Smooth muscle cell (in vitro differentiated cells): ENCODE data around the gene KIF22. TPM values are rescaled to one million over a fixed set of nuclear protein-coding genes. Genes with fewer than 3 reads are reported as not detected.
A peak's percentile ranks its signal among the peaks of the same experiment; 100 is the strongest.
"Not testable (repeated sequence)": the region's sequence is repeated elsewhere in the genome, so short reads cannot be mapped to it uniquely, and the experiment has no call there.

Experiments
- DNase-seq: peaks from one replicate; lab custom pipeline; 2025; ENCODE audit not compliant: unreplicated experiment; lab: John Stamatoyannopoulos, UW
- H2AFZ ChIP-seq: fragments of 200-600 bp; sonication (generic); 2 replicates; pipeline ENCODE4 v1.6.0; 2016; ENCODE audit warnings: antibody characterized with exemption, low read depth, mild to moderate bottlenecking
- H3F3A ChIP-seq: fragments of 200-600 bp; sonication (generic); 2 replicates; pipeline ENCODE4 v1.6.0; 2017; ENCODE audit warnings: antibody characterized with exemption, low read depth
- H3K27ac ChIP-seq: fragments of 200-600 bp; sonication (generic); 2 replicates; pipeline ENCODE4 v1.5.1; 2016; ENCODE audit warnings: low read depth, mild to moderate bottlenecking
- H3K27me3 ChIP-seq: fragments of 200-600 bp; sonication (generic); 2 replicates; pipeline ENCODE4 v1.6.1; 2016; ENCODE audit warnings: low read depth, mild to moderate bottlenecking
- H3K36me3 ChIP-seq: fragments of 200-600 bp; sonication (generic); 2 replicates; pipeline ENCODE4 v1.5.1; 2016; ENCODE audit warnings: low read depth
- H3K4me1 ChIP-seq: fragments of 200-600 bp; sonication (generic); 2 replicates; pipeline ENCODE4 v1.5.1; 2016; ENCODE audit warnings: low read depth
- H3K4me2 ChIP-seq: fragments of 200-600 bp; sonication (generic); 2 replicates; pipeline ENCODE4 v1.6.0; 2016; ENCODE audit warnings: mild to moderate bottlenecking
- H3K4me3 ChIP-seq: fragments of 200-600 bp; sonication (generic); 2 replicates; pipeline ENCODE4 v1.5.1; 2016; ENCODE audit warnings: mild to moderate bottlenecking
- H3K79me2 ChIP-seq: fragments of 200-600 bp; sonication (generic); 2 replicates; pipeline ENCODE4 v1.6.0; 2016; ENCODE audit warnings: low read depth, mild to moderate bottlenecking
- H3K9ac ChIP-seq: fragments of 200-600 bp; sonication (generic); 2 replicates; pipeline ENCODE4 v1.6.0; 2016; ENCODE audit warnings: low read depth
- H3K9me3 ChIP-seq: fragments of 200-600 bp; sonication (generic); replicated peaks from 2 replicates; pipeline ENCODE4 v1.5.1; 2016; ENCODE audit warnings: low read depth
- H4K20me1 ChIP-seq: fragments of 200-600 bp; sonication (generic); 2 replicates; pipeline ENCODE4 v1.6.0; 2016; ENCODE audit warnings: low read depth
- WGBS: methylation state at CpG from one replicate; pipeline ENCODE4 v1.1.7; 2016; ENCODE audit warnings: low lambda C conversion rate; 5-methylcytosine and 5-hydroxymethylcytosine counted together
- polyA plus RNA-seq: library from polyadenylated mRNA; unstranded; fragments of >200 nt; fragmentation: Nextera tagmentation; extraction: Ambion mirVana; gene quantifications from 2 replicates; pipeline ENCODE4 v1.2.1, GENCODE V29; 2016
- total RNA-seq: library from RNA; depleted of rRNA; stranded (reverse); fragments of >200 nt; gene quantifications from 2 replicates; pipeline ENCODE4 v1.2.3, GENCODE V29; 2014
- TF ChIP-seq, protein P1 (sequence below): fragments of 200-600 bp; sonication (generic); IDR thresholded peaks from 2 replicates; pipeline ENCODE4 v1.5.1; 2017; ENCODE audit warnings: borderline replicate concordance, mild to moderate bottlenecking, antibody characterized with exemption; ENCODE audit not compliant: insufficient read depth, poor library complexity, severe bottlenecking

KIF22 gene
- total and polyA plus RNA-seq, 2 experiments from 2014 or later = 16.0 to 33.5 TPM

DNA sequence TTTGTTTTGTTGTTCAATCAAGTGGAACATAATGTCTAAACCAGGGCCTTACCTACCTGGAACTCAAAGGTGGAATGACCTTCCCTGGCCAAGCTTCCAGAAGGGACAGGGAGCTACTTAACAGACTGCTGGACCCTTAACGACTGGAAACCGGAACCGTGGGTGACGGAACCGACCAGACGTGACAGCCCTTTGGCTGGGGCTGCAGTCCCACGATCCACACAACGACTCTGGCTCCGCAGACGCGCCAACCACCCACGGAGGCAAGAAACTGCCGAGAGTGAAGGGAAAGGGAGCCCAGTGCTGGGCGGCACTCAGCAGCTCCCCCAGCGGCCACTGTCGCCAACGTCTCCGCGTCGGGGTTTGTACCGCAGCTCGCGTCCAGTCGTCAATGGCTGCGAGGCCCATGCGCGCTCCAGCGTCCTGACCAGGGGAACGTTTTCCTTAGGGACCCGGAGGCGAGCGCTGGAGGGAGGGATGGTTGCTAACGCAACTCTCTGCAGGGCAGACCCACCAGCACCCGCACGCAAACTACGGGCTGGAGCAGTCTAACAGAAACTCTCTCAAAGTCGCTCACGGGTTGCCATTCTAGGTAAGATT, 5.5 kb upstream of the KIF22 start:
- Histone ChIP-seq H3K27me3 (no peaks in the 10 kb centered on the region), H4K20me1 (no peaks in the 10 kb centered on the region), H2AFZ (peak overlapping the region; percentile 86), H3F3A (no peaks in the 10 kb centered on the region), H3K36me3 (no peaks in the 10 kb centered on the region), H3K27ac (no peak overlapping the region), H3K79me2 (no peaks in the 10 kb centered on the region), H3K9ac (no peak overlapping the region), H3K4me3 (peak overlapping the region; percentile 34), H3K4me1 (peaks cover 5% of the 10 kb centered on the region), H3K9me3 (no peaks in the 10 kb centered on the region), H3K4me2 (peak overlapping the region; percentile 83)
- DNase-seq = peak; percentile 51
- 9% methylated on average over 38 of the region's 38 CpGs for WGBS
- TF ChIP-seq, protein P1, sequence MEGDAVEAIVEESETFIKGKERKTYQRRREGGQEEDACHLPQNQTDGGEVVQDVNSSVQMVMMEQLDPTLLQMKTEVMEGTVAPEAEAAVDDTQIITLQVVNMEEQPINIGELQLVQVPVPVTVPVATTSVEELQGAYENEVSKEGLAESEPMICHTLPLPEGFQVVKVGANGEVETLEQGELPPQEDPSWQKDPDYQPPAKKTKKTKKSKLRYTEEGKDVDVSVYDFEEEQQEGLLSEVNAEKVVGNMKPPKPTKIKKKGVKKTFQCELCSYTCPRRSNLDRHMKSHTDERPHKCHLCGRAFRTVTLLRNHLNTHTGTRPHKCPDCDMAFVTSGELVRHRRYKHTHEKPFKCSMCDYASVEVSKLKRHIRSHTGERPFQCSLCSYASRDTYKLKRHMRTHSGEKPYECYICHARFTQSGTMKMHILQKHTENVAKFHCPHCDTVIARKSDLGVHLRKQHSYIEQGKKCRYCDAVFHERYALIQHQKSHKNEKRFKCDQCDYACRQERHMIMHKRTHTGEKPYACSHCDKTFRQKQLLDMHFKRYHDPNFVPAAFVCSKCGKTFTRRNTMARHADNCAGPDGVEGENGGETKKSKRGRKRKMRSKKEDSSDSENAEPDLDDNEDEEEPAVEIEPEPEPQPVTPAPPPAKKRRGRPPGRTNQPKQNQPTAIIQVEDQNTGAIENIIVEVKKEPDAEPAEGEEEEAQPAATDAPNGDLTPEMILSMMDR = peak; percentile 65

- not testable (repeated sequence) for H3K4me3 ChIP-seq, H3K27me3 ChIP-seq, H3K9ac ChIP-seq, H3K9me3 ChIP-seq, H2AFZ ChIP-seq, H3K36me3 ChIP-seq, H3F3A ChIP-seq, H4K20me1 ChIP-seq, DNase-seq, H3K4me2 ChIP-seq, H3K27ac ChIP-seq
- Histone ChIP-seq H3K79me2 (peaks cover 13% of the 10 kb centered on the region), H3K4me1 (peaks cover 13% of the 10 kb centered on the region)
- 93% methylated on average over 4 of the region's 4 CpGs for WGBS
Observed at GRCh38 chr16:29787155-29787554, 3.4 kb upstream of the KIF22 start.

- Histone ChIP-seq H4K20me1 (no peaks in the 10 kb centered on the region), H3K27ac (peak overlapping the region; percentile 72), H3K27me3 (no peaks in the 10 kb centered on the region), H3K4me1 (peaks cover 15% of the 10 kb centered on the region), H3K9ac (no peak overlapping the region), H3K9me3 (no peaks in the 10 kb centered on the region), H3F3A (no peaks in the 10 kb centered on the region), H3K79me2 (peaks cover 39% of the 10 kb centered on the region), H3K4me2 (peak overlapping the region; percentile 84), H3K4me3 (peak overlapping the region; percentile 75), H3K36me3 (no peaks in the 10 kb centered on the region), H2AFZ (peak overlapping the region; percentile 88)
- WGBS = 69% methylated on average over 20 of the region's 20 CpGs
- DNase-seq = no peak
- TF ChIP-seq, protein P1 = no peak
Observed at GRCh38 chr16:29789775-29790182, 772 bp upstream of the KIF22 start.

DNA sequence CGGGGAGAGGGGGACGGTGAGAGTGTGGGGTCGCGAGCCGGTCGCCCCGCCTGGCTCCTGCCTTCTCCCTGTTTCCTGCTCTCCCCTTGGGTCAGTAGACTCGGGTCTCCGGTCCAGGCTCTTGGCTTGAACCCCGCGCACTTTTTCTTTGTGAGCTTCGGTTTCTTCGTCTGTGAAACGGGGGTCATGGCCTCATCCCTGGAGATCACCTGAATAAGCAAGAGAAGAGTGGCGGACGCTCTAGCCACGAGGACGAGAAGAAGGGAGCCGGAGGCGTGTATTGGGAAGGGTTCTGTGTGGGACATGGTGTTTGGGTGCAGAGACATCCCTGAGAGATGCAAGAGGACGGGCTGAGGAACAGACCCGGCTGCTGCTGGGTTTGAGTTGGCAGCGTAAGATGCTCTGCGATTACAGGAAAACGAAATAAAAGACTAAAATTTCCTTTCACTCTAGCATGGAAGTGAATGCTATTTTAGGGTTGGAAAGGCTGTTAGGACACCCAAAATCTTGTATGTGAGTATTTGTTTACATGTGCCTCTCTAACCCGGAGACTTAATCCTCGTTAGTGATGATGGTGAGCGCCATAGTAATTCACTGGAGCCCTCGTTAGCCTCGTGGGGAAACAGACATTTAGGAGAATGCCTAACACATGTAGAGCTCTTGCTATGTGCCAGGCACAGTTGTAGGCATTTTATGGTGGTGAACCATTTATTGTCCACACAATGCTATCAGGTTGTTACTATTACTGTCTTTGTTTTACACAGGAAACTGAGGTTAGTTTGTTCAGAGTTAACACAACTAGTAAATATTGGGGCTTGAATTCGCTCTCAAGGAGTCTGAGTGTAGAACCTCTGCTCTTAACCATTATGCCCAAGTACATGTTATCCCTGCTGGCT, 646 bp downstream of the KIF22 start:
- H3F3A ChIP-seq = no peaks in the 10 kb centered on the region
- whole genome bisulfite sequencing = 2% methylated on average over 31 of the region's 31 CpGs
- peaks cover 51% of the 10 kb centered on the region for H3K79me2 ChIP-seq

More for the DNA sequence above, 646 bp downstream of the KIF22 start:
- Histone ChIP-seq H3K27ac (no peak overlapping the region), H3K9ac (peak overlapping the region; percentile 63), H3K27me3 (no peaks in the 10 kb centered on the region), H3K4me3 (peak overlapping the region; percentile 75), H2AFZ (peak overlapping the region; percentile 76), H3K4me2 (peak overlapping the region; percentile 96), H3K9me3 (no peaks in the 10 kb centered on the region), H3K4me1 (peaks cover 15% of the 10 kb centered on the region), H3K36me3 (no peaks in the 10 kb centered on the region), H4K20me1 (no peaks in the 10 kb centered on the region)
- DNase-seq = peak; percentile 18
- TF ChIP-seq, protein P1 = no peak
